ENCODE data around the gene ZNF18. TPM values are rescaled to one million over a fixed set of nuclear protein-coding genes. Genes with fewer than 3 reads are reported as not detected.

ZNF18 gene
- total and polyA plus RNA-seq, 2 of the 13 experiments (the other 11 are each of a cell fraction or from before 2014, with no cell fraction given) = 2.4 to 5.4 TPM

- TF ChIP-seq KDM5B (CRISPR knock-in tag; IDR thresholded peaks at IDR 0.05; ENCODE audit: borderline replicate concordance) (0 out of 2 replicates have a peak, but pooled peaks have one; percentile 22), ZBTB8A (CRISPR knock-in tag; IDR thresholded peaks at IDR 0.05; ENCODE audit: borderline replicate concordance, low read depth) (no peak), RAD21 (CRISPR knock-in tag; IDR thresholded peaks at IDR 0.05) (peak; percentile 56; the same call in 1 of the 2 replicates), REPIN1 (CRISPR knock-in tag; IDR thresholded peaks at IDR 0.05; ENCODE audit: borderline replicate concordance, low read depth) (0 out of 2 replicates have a peak, but pooled peaks have one; percentile 33), ZNF563 (CRISPR knock-in tag; IDR thresholded peaks at IDR 0.05) (peak; percentile 95), SP1 (IDR thresholded peaks at IDR 0.05) (no peak), SP1 (CRISPR knock-in tag; IDR thresholded peaks at IDR 0.05) (peak; percentile 90), ZIK1 (CRISPR knock-in tag; IDR thresholded peaks at IDR 0.05; ENCODE audit: borderline replicate concordance, low read depth) (peak; percentile 35; the same call in 1 of the 2 replicates), IKZF4 (CRISPR knock-in tag; IDR thresholded peaks at IDR 0.05; ENCODE audit: borderline replicate concordance, low read depth, not compliant biosample characterization) (peak; percentile 74), CBFB (CRISPR knock-in tag; IDR thresholded peaks at IDR 0.05) (no peak), THRA (CRISPR knock-in tag; IDR thresholded peaks at IDR 0.05; ENCODE audit: borderline replicate concordance) (no peak), SAFB2 (CRISPR knock-in tag; IDR thresholded peaks at IDR 0.05; ENCODE audit: borderline replicate concordance, low read depth) (peak; percentile 28; the same call in 1 of the 2 replicates), GABPB1 (CRISPR knock-in tag; IDR thresholded peaks at IDR 0.05) (peak; percentile 11; the same call in 1 of the 2 replicates), PRPF4 (IDR thresholded peaks at IDR 0.05; ENCODE audit: low read depth, low read length, poor library complexity, severe bottlenecking) (no peak), ZNF343 (CRISPR knock-in tag; IDR thresholded peaks at IDR 0.05) (0 out of 2 replicates have a peak, but pooled peaks have one; percentile 45), ZNF441 (CRISPR knock-in tag; IDR thresholded peaks at IDR 0.05; ENCODE audit: borderline replicate concordance) (peak; percentile 81), ZNF3 (CRISPR knock-in tag; IDR thresholded peaks at IDR 0.05) (0 out of 2 replicates have a peak, but pooled peaks have one; percentile 36), HDAC1 (CRISPR knock-in tag; IDR thresholded peaks at IDR 0.05) (0 out of 2 replicates have a peak, but pooled peaks have one; percentile 10)
- TF ChIP-seq, protein P1, sequence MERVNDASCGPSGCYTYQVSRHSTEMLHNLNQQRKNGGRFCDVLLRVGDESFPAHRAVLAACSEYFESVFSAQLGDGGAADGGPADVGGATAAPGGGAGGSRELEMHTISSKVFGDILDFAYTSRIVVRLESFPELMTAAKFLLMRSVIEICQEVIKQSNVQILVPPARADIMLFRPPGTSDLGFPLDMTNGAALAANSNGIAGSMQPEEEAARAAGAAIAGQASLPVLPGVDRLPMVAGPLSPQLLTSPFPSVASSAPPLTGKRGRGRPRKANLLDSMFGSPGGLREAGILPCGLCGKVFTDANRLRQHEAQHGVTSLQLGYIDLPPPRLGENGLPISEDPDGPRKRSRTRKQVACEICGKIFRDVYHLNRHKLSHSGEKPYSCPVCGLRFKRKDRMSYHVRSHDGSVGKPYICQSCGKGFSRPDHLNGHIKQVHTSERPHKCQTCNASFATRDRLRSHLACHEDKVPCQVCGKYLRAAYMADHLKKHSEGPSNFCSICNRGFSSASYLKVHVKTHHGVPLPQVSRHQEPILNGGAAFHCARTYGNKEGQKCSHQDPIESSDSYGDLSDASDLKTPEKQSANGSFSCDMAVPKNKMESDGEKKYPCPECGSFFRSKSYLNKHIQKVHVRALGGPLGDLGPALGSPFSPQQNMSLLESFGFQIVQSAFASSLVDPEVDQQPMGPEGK (CRISPR knock-in tag; IDR thresholded peaks at IDR 0.05) = peak; percentile 69
- TF ChIP-seq, protein P2, sequence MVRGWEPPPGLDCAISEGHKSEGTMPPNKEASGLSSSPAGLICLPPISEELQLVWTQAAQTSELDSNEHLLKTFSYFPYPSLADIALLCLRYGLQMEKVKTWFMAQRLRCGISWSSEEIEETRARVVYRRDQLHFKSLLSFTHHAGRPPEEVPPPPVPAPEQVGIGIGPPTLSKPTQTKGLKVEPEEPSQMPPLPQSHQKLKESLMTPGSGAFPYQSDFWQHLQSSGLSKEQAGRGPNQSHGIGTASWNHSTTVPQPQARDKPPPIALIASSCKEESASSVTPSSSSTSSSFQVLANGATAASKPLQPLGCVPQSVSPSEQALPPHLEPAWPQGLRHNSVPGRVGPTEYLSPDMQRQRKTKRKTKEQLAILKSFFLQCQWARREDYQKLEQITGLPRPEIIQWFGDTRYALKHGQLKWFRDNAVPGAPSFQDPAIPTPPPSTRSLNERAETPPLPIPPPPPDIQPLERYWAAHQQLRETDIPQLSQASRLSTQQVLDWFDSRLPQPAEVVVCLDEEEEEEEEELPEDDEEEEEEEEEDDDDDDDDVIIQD (CRISPR knock-in tag; IDR thresholded peaks at IDR 0.05; ENCODE audit: low read depth) = 0 out of 2 replicates have a peak, but pooled peaks have one; percentile 36
- TF ChIP-seq, protein P3, sequence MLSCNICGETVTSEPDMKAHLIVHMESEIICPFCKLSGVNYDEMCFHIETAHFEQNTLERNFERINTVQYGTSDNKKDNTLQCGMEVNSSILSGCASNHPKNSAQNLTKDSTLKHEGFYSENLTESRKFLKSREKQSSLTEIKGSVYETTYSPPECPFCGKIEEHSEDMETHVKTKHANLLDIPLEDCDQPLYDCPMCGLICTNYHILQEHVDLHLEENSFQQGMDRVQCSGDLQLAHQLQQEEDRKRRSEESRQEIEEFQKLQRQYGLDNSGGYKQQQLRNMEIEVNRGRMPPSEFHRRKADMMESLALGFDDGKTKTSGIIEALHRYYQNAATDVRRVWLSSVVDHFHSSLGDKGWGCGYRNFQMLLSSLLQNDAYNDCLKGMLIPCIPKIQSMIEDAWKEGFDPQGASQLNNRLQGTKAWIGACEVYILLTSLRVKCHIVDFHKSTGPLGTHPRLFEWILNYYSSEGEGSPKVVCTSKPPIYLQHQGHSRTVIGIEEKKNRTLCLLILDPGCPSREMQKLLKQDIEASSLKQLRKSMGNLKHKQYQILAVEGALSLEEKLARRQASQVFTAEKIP (CRISPR knock-in tag; IDR thresholded peaks at IDR 0.05; ENCODE audit: borderline replicate concordance) = no peak
Observed at GRCh38 chr17:12020642-12021622, 23.7 kb upstream of the ZNF18 start, which contains the start of gene MAP2K4 (continued).

Measured in HepG2 (cell line).